HG03159 (cell line): ENCODE measurements around the gene EXOC3L4.
"Not testable (repeated sequence)": the region's sequence is repeated elsewhere in the genome, so short reads cannot be mapped to it uniquely, and the experiment has no call there.

ENCODE experiments used
- ATAC-seq: cut with Tn5 transposase; IDR thresholded peaks from one replicate; pipeline ENCODE4 v1.9.1; 2021; ENCODE audit warnings: mild to moderate bottlenecking, moderate library complexity; ENCODE audit not compliant: unreplicated experiment

Gene EXOC3L4

DNA sequence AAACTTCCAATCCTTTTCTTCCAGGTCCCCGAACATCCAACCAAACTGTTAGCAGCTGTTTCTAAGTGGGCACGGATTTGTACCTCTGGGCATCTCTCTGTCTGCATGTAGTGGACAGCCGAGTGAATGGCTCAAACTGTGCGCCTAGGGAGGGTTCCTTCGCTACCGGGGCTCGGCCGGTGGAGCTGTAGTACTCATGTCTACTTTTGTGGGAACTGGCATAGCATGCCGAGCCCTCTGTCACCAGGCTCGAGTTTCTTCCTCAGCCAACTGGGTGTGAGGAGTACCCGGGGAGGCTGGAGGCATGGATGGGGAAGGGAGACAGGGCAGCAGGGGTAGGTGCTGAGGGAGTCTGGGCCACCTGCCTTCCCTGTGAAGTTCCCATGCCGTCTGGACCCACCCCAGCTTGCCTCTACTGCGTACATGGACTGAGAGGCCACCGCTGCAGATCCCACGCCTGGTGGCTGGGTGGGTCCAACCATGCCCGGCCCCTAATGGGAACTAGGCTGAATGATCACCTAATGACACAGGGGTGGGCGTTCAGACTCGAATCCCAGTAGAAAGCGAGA is 51.7 kb downstream of the EXOC3L4 start:
- no peak for ATAC-seq

- ATAC-seq, result no peak
These were observed 55.1 kb downstream of the EXOC3L4 start for GRCh38 chr14:103149351-103150237.

- ATAC-seq, result no peak
These were observed 56.9 kb downstream of the EXOC3L4 start for GRCh38 chr14:103151270-103151945.

DNA sequence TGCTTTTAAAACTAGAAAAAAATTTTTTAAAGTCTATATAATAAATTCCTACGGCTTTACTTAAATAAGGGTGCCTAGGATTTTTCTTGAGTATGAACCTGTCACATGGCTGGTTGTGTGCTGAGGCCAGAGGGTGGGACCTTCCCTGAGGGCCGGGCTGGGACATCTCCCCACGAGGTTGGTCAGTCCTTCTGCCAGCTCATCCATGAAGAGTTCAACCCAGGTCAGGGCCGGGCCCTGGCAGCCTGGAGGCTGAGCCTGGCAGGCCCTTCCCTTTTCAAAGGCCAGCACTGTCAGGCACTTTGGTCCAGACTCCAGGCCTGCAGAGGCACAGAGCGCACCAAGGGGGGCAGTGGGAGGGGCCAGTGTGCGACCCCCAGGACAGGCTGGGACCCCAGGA is 60.5 kb downstream of the EXOC3L4 start:
- no peak for ATAC-seq

DNA sequence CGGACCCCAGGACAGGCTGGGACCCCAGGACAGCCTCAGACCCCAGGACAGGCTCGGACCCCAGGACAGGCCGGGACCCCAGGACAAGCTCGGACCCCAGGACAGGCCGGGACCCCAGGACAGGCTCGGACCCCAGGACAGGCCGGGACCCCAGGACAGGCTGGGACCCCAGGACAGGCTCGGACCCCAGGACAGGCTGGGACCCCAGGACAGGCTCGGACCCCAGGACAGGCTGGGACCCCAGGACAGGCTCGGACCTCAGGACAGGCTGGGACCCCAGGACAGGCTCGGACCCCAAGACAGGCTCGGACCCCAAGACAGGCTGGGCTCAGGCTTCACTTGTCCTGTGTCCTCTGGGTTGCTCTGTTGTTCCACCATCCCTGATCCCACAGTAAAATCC is 60.9 kb downstream of the EXOC3L4 start:
- not testable (repeated sequence) for ATAC-seq

GRCh38 chr14:103155826-103156394 is 61.4 kb downstream of the EXOC3L4 start:
- ATAC-seq, result no peak

DNA sequence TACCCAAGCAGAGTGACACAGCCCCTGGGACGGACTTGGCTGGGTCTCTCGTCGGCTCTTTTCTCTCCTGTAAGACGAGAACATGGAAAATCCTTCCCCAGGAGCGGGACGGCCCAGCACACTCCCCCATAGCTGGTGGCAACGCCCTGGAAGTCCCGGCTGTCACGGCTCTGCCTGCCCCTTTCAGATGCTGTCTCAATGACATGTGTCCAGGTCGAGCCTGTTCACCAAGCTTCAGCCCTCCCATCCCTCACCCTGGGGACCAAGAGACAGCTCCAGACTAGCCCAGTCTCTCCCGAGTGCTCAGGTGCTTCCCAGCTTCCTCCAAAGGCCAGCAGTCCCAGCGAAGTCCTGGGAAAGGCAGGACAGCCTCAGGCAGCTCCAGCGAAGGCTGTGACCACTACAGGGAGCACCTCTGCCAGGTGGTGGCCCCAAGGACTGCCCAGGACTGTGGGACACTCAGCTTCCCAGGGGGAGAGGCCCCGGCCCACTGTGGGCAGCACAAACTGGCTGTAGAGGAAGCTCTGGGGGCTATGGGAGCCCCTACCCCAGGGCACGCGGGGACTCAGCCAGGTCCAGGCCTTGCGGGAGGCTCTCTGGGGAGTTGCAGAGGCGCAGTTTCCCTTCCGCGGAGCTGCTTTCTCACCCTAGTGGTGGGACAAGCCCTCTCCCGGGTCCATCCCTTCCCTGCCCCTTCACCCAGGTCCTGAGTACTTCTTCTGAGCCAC is 62.3 kb downstream of the EXOC3L4 start:
- no peak for ATAC-seq

DNA sequence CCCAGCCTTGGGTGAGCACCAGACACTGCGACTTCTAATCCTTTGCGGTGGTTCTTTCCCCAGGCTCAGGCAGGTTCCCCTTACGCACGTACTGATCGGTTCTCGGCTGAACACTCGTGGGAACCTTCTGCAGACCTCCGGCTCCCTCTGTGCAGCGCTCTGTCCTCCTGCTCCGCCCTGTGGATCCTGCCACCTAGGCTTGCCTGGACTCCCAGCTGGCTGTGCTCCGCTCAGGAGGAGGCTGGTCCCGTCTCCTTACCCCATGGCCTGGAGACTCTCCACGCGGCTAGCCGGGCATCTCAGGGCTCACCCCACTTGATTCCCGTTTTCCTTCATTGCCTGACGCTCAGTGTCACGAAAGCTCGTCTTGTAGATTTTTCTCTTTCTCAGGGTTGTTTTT is 63.4 kb downstream of the EXOC3L4 start:
- ATAC-seq, result no peak

DNA sequence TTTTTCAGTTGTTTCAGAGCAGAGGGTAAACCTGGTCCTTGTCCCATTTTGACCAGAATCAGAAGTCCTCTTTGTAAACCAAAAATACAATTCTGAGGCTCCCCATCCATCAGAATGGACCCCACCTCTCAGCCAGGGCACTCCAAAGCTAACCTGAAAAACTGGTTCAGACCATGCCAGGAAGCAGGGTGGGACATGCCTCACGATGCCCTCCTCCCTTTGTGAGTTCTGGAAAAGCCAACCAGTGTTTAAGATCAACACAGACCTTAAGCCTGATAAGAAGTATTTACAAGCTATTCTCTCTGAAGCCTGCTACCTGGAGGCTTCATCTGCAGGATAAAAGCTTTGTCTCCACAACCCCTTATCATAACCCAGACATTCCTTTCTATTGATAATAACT is 64.2 kb downstream of the EXOC3L4 start:
- no peak for ATAC-seq
